HEK293 (cell line): ENCODE data around the gene TMCC1.

Experiments
- CTCF ChIA-PET: fragments of 350-600 bp; formaldehyde crosslinking; extraction: SDS; loops from one replicate; lab custom pipeline; 2021; ENCODE audit warnings: antibody characterized with exemption; lab: Yijun Ruan, JAX
- POLR2A ChIA-PET: fragments of 300-600 bp; formaldehyde crosslinking; extraction: SDS; loops from one replicate; lab custom pipeline; 2020; ENCODE audit warnings: antibody characterized with exemption, inconsistent platforms; lab: Yijun Ruan, JAX
- H3K27ac ChIP-seq: fragments of 200-500 bp; sonication (Bioruptor generic); 2 replicates; pipeline ENCODE4 v1.5.1; 2014; ENCODE audit warnings: low read depth, low read length, control low read depth, inconsistent platforms; ENCODE audit errors: extremely low read depth
- H3K36me3 ChIP-seq, 2 experiments: fragments of 200-500 bp in 1 of 2; sonication (Bioruptor generic) in 1 of 2; 1 replicate in 1 of 2; 2 replicates in 1 of 2; pipeline ENCODE4 v1.5.1; 2014 to 2017; ENCODE audit warnings: inconsistent platforms in 2 of 2, low read length in 2 of 2; ENCODE audit not compliant: control insufficient read depth in 2 of 2, insufficient read depth in 1 of 2
- H3K4me1 ChIP-seq: fragments of 200-500 bp; sonication (Bioruptor generic); 2 replicates; pipeline ENCODE4 v1.5.1; 2014; ENCODE audit warnings: mild to moderate bottlenecking, low read length, inconsistent platforms; ENCODE audit not compliant: control insufficient read depth, insufficient read depth
- H3K4me3 ChIP-seq: 2 replicates; pipeline ENCODE4 v1.5.1; 2011; ENCODE audit warnings: low read depth, mild to moderate bottlenecking, control low read depth, low read length, moderate library complexity
- H3K9me3 ChIP-seq: fragments of 200-500 bp; sonication (Bioruptor generic); 2 replicates; pipeline ENCODE4 v1.5.1; 2014; ENCODE audit warnings: low read depth, low read length, inconsistent platforms; ENCODE audit not compliant: control insufficient read depth, insufficient read depth
- BCL11A ChIP-seq: fragments of 450-650 bp; formaldehyde crosslinking; IDR thresholded peaks from 2 replicates; pipeline ENCODE4 v1.5.1; 2016; ENCODE audit warnings: low read depth, missing biosample characterization, missing genetic modification characterization
- GLIS1 ChIP-seq: fragments of 450-650 bp; formaldehyde crosslinking; IDR thresholded peaks from 2 replicates; pipeline ENCODE4 v1.5.1; 2016; ENCODE audit warnings: missing biosample characterization, missing genetic modification characterization
- GLIS2 ChIP-seq: fragments of 450-650 bp; formaldehyde crosslinking; IDR thresholded peaks from 2 replicates; pipeline ENCODE4 v1.5.1; 2016; ENCODE audit warnings: missing biosample characterization, missing genetic modification characterization
- IKZF3 ChIP-seq: fragments of 450-650 bp; IDR thresholded peaks from 2 replicates; pipeline ENCODE4 v1.5.0; 2018; ENCODE audit warnings: missing biosample characterization, mild to moderate bottlenecking, missing genetic modification characterization, moderate library complexity
- KLF9 ChIP-seq: fragments of 450-650 bp; formaldehyde crosslinking; IDR thresholded peaks from 2 replicates; pipeline ENCODE4 v1.5.1; 2016; ENCODE audit warnings: missing biosample characterization, missing genetic modification characterization, low read depth
- ZNF157 ChIP-seq: fragments of 450-650 bp; formaldehyde crosslinking; IDR thresholded peaks from 2 replicates; pipeline ENCODE4 v1.5.1; 2016; ENCODE audit warnings: missing biosample characterization, missing genetic modification characterization
- ZNF175 ChIP-seq: fragments of 450-650 bp; formaldehyde crosslinking; IDR thresholded peaks from 2 replicates; pipeline ENCODE4 v1.5.1; 2016; ENCODE audit warnings: missing biosample characterization, missing genetic modification characterization
- ZNF335 ChIP-seq: fragments of 450-650 bp; formaldehyde crosslinking; conservative IDR thresholded peaks from 2 replicates; pipeline ENCODE4 v1.5.1; 2016; ENCODE audit warnings: missing biosample characterization, missing genetic modification characterization
- ZNF350 ChIP-seq: fragments of 450-650 bp; formaldehyde crosslinking; IDR thresholded peaks from 2 replicates; pipeline ENCODE4 v1.5.0; 2017; ENCODE audit warnings: missing biosample characterization, mild to moderate bottlenecking, missing genetic modification characterization
- ZNF585B ChIP-seq: fragments of 450-650 bp; formaldehyde crosslinking; IDR thresholded peaks from 2 replicates; pipeline ENCODE4 v1.5.1; 2016; ENCODE audit warnings: missing biosample characterization, missing genetic modification characterization
- ZNF654 ChIP-seq: fragments of 450-650 bp; formaldehyde crosslinking; IDR thresholded peaks from 2 replicates; pipeline ENCODE4 v1.5.1; 2016; ENCODE audit warnings: low read depth, missing biosample characterization, missing genetic modification characterization
- TF ChIP-seq, protein P1 (sequence below): fragments of 450-650 bp; formaldehyde crosslinking; IDR thresholded peaks from 2 replicates; pipeline ENCODE4 v1.5.1; 2016; ENCODE audit warnings: missing biosample characterization, missing genetic modification characterization, low read depth
- TF ChIP-seq, protein P2 (sequence below): fragments of 450-650 bp; formaldehyde crosslinking; IDR thresholded peaks from 2 replicates; pipeline ENCODE4 v1.5.1; 2016; ENCODE audit warnings: missing biosample characterization, missing genetic modification characterization
- TF ChIP-seq, protein P3 (sequence below): sonication (generic); formaldehyde crosslinking; IDR thresholded peaks from 2 replicates; pipeline ENCODE4 v1.8.1; 2022; ENCODE audit warnings: mild to moderate bottlenecking, moderate library complexity, missing genetic modification reagents
- TF ChIP-seq, protein P4 (sequence below): fragments of 450-650 bp; IDR thresholded peaks from 2 replicates; pipeline ENCODE4 v1.5.1; 2018; ENCODE audit warnings: missing biosample characterization, mild to moderate bottlenecking, missing genetic modification characterization

Gene TMCC1

DNA sequence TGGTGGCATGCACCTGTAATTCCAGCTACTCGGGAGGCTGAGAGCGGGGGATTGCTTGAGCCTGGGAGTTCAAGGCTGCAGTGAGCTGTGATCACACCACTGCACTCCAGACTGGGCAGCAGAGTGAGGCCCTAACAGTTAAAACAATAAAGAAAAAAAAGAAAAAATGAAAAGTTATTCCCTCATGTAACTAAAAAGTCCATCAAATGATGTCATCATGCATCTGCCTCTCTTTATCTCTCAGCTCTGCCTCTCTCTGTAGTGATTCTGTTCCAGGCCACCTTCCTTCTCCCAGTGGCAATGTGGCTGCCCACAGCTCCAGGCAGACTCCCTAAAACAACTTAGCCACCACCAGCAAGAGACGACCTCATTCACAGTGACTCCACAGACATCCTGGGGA is 49.5 kb upstream of the TMCC1 start:
- ChIA-PET POLR2A (no interaction called here), CTCF (interaction anchor here (0.5 to 4.1 kb wide), 24 partner anchors 8 to 859 kb away, joined by 3 to 54 read pairs (median 3); no protein-coding TSS in a partner anchor)
- Histone ChIP-seq H3K36me3 (no peaks in the 10 kb centered on the region), H3K9me3 (no peaks in the 10 kb centered on the region), H3K4me3 (no peak overlapping the region), H3K27ac (no peak overlapping the region), H3K4me1 (no peaks in the 10 kb centered on the region)
- no peak for TF ChIP-seq BCL11A (tag by site-specific recombination)
- TF ChIP-seq, protein P1, sequence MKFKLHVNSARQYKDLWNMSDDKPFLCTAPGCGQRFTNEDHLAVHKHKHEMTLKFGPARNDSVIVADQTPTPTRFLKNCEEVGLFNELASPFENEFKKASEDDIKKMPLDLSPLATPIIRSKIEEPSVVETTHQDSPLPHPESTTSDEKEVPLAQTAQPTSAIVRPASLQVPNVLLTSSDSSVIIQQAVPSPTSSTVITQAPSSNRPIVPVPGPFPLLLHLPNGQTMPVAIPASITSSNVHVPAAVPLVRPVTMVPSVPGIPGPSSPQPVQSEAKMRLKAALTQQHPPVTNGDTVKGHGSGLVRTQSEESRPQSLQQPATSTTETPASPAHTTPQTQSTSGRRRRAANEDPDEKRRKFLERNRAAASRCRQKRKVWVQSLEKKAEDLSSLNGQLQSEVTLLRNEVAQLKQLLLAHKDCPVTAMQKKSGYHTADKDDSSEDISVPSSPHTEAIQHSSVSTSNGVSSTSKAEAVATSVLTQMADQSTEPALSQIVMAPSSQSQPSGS (tag by site-specific recombination) = peak; percentile 63

DNA sequence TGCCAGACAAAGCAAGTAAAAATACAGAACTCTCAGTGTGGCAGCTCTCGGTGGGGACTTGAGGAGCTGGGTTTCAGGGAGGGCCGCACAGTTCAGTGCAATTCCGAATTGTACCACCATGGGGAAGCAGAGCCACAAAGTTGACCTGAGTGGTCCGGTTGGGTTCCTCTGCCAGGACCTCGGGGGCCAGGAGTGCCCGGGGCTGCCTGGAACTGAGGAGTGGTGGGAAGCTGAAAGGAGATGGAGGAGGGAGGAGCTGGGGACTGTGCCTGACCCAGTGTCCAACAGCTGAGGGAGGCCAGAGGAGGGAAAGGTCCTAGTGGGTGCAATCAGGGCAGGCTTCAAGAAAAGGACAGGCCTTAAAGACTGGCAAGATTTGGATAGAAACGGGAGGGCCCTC is 48.8 kb upstream of the TMCC1 start:
- ChIA-PET CTCF (interaction anchor here (0.5 to 4.1 kb wide), 27 partner anchors 9 to 860 kb away, joined by 3 to 54 read pairs (median 4); no protein-coding TSS in a partner anchor), POLR2A (interaction anchor here (0.9 kb wide), 1 partner anchor 164 kb away, joined by 3 read pairs; no protein-coding TSS in a partner anchor)
- H3K9me3 ChIP-seq = no peaks in the 10 kb centered on the region
- TF ChIP-seq, protein P2, sequence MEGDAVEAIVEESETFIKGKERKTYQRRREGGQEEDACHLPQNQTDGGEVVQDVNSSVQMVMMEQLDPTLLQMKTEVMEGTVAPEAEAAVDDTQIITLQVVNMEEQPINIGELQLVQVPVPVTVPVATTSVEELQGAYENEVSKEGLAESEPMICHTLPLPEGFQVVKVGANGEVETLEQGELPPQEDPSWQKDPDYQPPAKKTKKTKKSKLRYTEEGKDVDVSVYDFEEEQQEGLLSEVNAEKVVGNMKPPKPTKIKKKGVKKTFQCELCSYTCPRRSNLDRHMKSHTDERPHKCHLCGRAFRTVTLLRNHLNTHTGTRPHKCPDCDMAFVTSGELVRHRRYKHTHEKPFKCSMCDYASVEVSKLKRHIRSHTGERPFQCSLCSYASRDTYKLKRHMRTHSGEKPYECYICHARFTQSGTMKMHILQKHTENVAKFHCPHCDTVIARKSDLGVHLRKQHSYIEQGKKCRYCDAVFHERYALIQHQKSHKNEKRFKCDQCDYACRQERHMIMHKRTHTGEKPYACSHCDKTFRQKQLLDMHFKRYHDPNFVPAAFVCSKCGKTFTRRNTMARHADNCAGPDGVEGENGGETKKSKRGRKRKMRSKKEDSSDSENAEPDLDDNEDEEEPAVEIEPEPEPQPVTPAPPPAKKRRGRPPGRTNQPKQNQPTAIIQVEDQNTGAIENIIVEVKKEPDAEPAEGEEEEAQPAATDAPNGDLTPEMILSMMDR (tag by site-specific recombination) = peak; percentile 66; the same call in 1 of the 2 replicates
- no peak for TF ChIP-seq ZNF157
- 0 out of 2 replicates have a peak, but pooled peaks have one; percentile 11 for TF ChIP-seq GLIS2
- 0 out of 2 replicates have a peak, but pooled peaks have one; percentile 13 for TF ChIP-seq IKZF3 (tag by site-specific recombination)
- TF ChIP-seq, protein P3, sequence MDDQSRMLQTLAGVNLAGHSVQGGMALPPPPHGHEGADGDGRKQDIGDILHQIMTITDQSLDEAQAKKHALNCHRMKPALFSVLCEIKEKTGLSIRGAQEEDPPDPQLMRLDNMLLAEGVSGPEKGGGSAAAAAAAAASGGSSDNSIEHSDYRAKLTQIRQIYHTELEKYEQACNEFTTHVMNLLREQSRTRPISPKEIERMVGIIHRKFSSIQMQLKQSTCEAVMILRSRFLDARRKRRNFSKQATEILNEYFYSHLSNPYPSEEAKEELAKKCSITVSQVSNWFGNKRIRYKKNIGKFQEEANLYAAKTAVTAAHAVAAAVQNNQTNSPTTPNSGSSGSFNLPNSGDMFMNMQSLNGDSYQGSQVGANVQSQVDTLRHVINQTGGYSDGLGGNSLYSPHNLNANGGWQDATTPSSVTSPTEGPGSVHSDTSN = no peak
- peak; percentile 52 for TF ChIP-seq ZNF654 (tag by site-specific recombination)
- TF ChIP-seq GLIS1 (tag by site-specific recombination) = peak; percentile 21; the same call in 1 of the 2 replicates
- TF ChIP-seq ZNF335 (tag by site-specific recombination) = peak; percentile 94
- H3K4me3 ChIP-seq = no peak overlapping the region
- no peaks in the 10 kb centered on the region for H3K36me3 ChIP-seq
- H3K4me1 ChIP-seq = no peaks in the 10 kb centered on the region
- H3K27ac ChIP-seq = no peak overlapping the region

DNA sequence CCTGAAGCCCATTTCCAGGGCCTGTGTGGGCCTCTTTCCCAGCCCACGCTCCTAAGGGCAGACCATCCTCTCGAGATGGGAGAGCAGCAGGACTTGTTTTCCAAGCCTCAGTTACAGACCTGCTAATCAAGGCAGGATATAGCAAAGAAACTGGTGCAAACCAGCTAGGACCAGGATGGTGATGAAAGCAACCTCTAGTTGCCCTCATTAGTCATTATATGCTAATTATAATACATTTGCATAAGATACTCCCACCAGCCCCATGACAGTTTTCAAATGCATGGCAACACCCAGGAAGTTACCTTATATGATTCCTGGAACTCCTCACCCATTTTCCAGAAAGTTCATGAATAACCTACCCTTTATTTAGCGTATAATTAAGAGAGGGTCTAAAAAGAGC is 46.6 kb upstream of the TMCC1 start:
- ChIA-PET CTCF (interaction anchor here (0.6 to 4.1 kb wide), 3 partner anchors 158 to 167 kb away, joined by 3 to 54 read pairs (median 3); no protein-coding TSS in a partner anchor), POLR2A (no interaction called here)
- Histone ChIP-seq H3K4me1 (no peaks in the 10 kb centered on the region), H3K27ac (no peak overlapping the region), H3K9me3 (no peaks in the 10 kb centered on the region), H3K4me3 (no peak overlapping the region), H3K36me3 (no peaks in the 10 kb centered on the region)
- TF ChIP-seq, protein P4, sequence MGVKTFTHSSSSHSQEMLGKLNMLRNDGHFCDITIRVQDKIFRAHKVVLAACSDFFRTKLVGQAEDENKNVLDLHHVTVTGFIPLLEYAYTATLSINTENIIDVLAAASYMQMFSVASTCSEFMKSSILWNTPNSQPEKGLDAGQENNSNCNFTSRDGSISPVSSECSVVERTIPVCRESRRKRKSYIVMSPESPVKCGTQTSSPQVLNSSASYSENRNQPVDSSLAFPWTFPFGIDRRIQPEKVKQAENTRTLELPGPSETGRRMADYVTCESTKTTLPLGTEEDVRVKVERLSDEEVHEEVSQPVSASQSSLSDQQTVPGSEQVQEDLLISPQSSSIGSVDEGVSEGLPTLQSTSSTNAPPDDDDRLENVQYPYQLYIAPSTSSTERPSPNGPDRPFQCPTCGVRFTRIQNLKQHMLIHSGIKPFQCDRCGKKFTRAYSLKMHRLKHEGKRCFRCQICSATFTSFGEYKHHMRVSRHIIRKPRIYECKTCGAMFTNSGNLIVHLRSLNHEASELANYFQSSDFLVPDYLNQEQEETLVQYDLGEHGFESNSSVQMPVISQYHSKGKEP (tag by site-specific recombination) = no peak
- no peak for TF ChIP-seq ZNF585B (tag by site-specific recombination)
- TF ChIP-seq ZNF175 (tag by site-specific recombination) = no peak
- TF ChIP-seq ZNF350 (tag by site-specific recombination) = no peak
- no peak for TF ChIP-seq KLF9 (tag by site-specific recombination)
